HG03439 (cell line): ENCODE measurements around the gene RFX3.

ENCODE experiments used
- ATAC-seq: cut with Tn5 transposase; IDR thresholded peaks from one replicate; pipeline ENCODE4 v1.9.1; 2021; ENCODE audit warnings: mild to moderate bottlenecking, moderate library complexity; ENCODE audit not compliant: unreplicated experiment

RFX3 gene

DNA sequence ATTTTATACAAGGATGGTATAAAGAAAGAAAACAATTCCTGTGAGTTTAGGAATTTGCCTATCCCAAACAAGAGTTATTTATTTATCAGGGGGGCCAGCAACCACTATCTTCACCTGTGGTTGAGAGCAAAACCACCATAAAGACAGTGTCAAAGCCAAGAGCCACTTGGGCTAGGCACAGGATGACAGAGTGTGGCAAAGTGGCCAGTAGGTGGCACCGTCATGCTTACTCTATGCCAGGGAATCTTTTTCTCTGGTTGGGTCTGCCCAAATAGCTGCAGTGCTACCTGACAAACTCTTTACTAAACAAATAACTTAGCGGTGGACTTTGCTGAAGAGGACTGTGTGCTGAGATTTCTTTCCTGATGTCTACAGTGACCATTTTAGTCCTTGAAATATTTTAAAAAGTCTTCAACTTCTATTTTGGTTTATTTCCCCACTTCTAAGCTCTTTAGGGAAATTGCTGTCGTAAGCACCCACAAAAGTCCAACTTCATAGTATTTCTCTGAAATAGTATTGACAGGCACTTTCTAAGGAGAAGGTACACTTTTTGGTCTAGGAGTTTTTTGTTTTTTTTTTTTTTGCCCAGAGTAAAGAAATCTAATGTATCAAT lies 285.0 kb downstream of the RFX3 start:
- peak; percentile 91 for ATAC-seq

DNA sequence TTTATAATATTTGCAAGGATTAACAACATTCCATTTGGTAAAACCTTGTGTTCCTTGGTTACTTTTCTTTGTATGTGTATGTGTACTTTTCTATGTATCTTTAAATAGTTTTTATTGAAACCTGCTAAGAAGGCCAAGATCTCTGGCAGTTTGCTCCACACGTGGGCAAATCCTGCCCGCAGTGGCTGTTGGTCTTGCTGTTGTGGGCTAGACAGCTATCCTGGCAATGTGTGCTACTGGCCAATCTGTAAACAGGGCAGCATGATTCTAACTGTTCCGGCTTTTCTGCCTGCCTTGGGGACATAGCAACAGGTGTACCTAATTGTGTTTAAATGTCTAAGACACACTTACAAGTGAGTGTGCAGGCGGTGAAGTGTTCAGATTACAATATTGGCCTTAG lies 286.6 kb downstream of the RFX3 start:
- ATAC-seq: no peak

- no peak for ATAC-seq
Observed at GRCh38 chr9:3238236-3238635, 287.6 kb downstream of the RFX3 start.

DNA sequence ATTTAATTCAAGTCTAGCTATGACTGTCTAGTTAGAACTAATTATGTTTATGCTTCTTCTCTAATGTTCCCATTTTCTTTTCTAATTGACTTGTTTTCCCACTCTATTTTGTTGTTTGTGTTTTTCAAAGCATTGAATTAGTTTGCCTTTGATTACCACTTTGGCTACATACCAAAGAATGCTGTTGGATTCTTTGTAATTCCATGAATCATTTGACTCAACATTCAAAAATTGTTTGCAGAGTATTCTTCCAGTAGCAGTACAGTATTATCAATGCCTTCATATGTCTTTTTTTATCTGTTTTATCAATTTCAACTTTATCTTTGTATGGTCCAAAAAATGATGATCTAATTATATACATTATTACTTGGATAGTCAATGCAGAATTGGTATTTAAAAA lies 288.7 kb downstream of the RFX3 start:
- ATAC-seq: no peak

DNA sequence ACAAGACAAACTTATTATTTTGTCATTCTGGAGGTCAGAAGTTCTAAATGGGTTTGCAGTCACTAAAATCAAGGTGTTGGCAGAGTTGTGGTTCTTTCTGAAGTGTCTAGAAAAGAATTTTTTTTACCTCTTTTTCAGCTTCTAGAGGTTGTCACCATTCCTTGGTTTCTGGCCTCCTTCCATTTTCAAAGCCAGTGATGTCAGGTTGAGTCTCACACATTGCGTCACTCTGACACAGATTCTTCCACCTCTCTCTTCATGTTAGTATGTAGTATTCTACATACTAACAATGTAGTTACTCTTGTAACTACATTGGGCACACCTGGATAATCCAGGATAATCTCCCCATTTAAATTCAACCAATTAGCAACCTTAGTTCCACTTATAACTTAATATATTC lies 290.3 kb downstream of the RFX3 start:
- ATAC-seq: no peak

DNA sequence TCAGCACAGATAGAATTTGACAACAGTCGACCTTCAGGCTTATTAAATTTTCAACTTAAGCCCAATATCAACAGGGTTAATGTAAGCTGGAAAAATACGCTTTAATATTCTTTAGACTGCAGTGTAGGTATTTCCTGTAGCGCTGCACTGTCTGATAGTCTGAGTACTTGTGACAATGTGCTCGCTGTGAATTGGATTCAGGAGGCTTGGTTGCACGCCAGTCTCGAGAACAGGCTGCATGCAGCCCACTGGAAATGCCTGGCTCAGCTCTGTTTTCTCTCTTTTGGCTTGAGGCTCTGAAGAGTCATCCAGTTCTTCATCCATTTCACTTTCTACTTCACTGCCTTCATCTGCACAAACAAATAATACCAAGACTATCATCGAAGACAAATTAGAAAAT lies 300.9 kb downstream of the RFX3 start:
- ATAC-seq: no peak

- ATAC-seq: no peak
Observed at GRCh38 chr9:3215658-3216057, 310.1 kb downstream of the RFX3 start.

DNA sequence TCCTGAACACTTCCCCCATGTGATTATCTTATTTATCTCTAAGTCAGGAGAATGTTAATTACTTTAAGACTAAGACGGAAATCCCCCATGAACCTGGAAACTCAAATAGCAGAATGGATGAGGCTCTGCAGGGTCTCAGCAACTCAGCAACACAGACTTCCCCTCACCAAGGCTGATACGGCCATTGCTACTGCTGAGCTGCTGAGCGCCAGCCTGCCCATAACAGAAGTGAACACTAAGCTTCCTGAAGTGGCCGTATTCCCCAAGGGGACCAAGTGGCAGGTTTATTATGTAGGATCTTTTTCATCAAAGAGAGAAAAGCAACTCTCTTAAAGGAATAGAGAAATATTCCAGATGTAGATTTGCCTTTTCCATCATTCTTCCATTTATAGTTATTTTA lies 311.1 kb downstream of the RFX3 start:
- no peak for ATAC-seq

DNA sequence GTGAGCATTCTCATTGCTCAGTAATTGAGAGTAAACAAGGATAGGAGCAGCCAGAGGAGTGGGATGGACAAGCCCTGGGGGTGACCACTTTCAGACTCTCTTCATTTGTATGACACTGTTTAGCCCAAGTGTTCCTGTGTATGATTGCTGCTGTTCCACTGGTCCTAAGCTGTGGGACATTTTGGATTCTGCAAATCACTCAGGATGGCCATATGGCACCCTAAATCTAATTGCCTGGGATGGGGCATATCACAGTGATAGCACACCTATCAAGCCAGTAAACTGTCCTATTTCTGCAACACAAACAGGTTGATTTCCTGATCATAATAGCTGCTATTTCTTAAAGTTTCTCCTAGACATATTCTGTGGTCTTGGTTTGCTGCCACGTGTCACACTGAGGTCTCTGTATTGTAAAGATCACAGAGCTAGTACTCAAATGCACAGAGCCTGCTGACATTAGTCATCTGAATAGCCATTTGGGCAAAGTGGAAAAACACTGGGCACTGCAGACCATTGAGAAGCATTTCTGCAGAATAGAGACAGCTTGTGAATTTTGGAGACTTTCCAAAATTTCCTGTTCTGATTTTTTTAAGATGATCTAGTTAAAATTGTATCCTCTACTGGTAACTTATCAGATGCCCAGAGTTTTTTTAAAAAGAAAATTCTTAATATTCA lies 320.2 kb downstream of the RFX3 start:
- no peak for ATAC-seq

DNA sequence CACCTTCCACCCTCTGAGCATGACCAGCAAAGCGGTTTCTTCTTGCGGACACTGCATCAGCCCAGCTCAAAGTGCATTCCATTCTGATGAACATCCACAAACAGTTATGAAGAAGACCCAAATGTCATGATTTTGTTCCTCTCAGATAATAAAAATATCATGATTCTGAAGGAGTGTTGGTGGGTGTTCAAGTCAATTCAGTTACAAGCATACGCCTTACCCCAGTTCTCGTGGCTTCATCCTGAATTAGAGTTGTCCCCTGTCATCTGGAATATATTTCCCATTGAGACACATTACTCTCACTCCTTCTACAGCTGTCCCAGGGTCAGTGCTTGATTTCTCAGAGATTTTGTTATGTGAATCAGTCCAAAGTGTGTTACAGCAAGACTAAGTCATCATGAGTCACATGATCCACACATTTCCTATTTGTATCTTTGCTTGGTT lies 325.4 kb downstream of the RFX3 start:
- no peak for ATAC-seq

DNA sequence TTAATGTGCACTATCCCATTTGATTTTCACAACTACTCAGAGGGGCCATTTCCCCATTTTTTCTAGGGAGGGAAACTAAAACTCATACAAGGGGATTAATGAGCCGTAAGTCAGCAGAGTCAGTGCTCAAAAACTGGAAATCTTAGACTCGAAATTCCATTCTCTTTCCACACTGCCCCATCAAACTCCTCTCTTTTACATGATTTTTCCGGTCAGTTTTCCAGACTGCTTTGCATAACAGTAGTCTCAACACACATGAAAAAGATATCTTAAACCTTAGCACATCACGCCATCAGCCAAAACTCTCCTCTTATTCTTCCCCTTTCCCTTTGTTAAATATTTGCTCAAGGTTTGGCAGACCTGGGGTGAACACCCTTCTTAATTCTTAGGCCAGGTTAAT lies 332.0 kb downstream of the RFX3 start:
- no peak for ATAC-seq

- no peak for ATAC-seq
Observed at GRCh38 chr9:3191715-3192114, 334.1 kb downstream of the RFX3 start.

DNA sequence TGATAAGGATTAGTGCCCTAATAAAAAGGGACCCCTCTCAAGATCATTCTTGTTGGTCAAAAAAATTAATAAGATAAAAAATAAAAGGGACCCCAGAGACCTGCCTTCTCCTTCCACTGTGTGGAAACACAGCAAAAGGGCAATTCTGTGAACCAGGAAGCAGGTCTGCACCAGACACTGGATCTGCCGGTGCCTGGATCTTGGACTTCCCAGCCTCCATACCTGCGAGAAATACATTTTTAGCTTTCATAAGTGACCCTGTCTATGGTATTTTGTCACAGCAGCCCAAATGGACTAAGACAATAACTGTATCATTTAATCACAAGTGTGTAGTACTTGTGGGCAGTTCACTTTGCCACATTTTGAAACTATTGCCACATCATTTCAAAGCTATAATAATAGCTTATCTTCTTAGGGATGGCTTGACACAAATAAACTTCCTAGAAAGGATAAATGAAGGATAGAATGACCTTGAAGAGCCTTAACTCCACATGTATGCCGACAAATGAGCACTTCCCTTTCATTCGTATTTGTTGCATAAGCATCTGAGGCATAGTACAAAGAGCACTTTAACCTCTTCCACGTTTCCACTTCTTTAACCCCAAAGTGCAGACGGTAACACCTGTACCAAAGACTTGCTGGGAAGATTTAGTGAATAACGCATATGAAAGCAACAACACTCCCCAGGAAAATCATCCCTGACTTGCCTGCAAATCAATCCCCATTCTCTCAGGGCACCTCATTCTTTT lies 336.5 kb downstream of the RFX3 start:
- no peak for ATAC-seq

GRCh38 chr9:3186751-3187150 lies 339.1 kb downstream of the RFX3 start:
- no peak for ATAC-seq

GRCh38 chr9:3181049-3181953 lies 344.5 kb downstream of the RFX3 start:
- ATAC-seq: no peak

DNA sequence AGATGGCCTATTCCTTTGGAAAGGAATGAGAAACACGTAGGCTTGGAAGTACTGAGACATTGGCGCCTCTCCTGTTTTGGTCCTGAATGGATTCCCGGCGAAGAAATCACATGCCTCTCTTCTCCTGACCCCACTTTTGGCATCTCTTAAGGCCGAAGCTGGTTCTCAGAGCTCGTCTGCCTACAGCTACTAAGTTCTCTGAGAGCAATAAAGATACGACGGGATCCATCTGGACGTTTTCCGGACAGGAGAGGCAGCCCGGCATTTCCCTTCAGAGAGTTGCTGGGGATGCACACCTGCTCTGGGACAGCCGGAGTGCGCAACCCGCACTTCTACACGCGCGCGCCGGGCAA lies 345.1 kb downstream of the RFX3 start:
- ATAC-seq: no peak

- no peak for ATAC-seq
Observed at GRCh38 chr9:3179711-3180110, 346.1 kb downstream of the RFX3 start.

GRCh38 chr9:3177936-3178335 lies 347.9 kb downstream of the RFX3 start:
- ATAC-seq: no peak

DNA sequence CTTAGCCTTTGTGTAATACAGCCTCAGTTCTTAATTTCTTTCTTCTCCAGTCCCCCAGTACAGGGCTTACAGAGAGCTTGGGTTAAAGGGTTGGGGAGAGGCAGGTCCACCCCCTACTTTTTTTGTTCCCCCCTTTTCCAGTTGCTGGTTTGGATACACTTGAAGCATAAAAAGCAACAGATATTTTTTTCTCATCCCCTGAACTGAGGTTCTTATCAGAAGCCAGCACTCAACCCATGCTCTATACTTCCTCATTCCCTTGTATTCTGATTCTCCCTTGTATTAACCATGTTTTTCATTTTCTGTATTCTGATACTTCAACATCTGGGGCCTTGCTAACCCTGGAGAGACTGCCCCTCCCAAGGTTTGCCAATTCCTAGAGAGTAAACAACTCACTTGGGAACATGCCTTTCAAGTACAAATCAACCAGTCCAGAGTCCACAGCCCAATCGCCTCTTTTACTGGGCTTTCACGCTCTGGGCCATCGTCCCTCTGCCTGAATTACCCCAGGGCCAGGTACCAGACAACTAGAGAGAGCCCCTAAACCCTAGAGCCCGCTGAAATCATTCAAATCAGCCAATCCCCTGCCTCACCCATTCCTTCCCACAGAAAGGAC lies 348.5 kb downstream of the RFX3 start:
- ATAC-seq: no peak

DNA sequence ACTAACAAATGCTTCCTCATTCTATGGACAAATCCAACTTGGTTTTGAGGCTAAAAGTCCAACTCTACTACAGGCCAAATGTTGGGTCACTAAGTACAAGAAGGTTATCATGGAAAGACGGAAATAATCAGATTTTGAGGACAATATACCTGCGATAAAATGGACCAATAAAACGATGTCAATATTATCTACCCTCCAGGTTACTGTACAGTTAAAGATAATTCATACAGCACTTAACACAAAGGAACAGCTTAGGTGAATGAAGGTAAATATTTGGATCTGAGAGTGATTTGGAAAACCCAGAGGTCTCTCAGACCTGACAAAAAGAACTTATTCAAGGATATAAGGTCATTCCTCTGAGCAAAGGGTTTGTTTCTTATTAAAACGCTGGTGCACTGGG lies 352.4 kb downstream of the RFX3 start:
- no peak for ATAC-seq

DNA sequence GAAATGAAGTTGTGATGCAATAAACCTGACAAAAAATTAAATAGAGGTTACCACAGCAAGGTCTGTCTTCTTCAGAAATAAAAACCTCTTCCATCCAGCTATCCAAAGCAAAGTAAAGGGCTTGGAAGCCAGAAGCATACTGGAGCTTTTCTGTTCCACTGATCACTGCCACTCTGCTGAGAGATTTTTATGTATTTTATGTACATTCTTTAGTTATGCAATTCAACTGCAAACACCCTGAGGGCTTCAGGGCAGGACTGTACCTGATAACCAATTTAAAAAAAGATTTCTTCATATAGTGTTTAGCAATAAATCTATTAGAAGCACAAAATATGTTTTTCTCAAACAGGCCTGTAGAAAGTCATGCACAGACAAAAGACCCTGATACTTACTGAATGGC lies 355.0 kb downstream of the RFX3 start:
- ATAC-seq: no peak
